SKM-1 (cell line): ENCODE results near the gene LIPH.
A peak's percentile ranks its signal among the peaks of the same experiment; 100 is the strongest.
"Not testable (repeated sequence)": the region's sequence is repeated elsewhere in the genome, so short reads cannot be mapped to it uniquely, and the experiment has no call there.

Experiments
- DNase-seq: peaks from one replicate; lab custom pipeline; 2025; ENCODE audit not compliant: unreplicated experiment; lab: John Stamatoyannopoulos, UW

The LIPH gene

DNA sequence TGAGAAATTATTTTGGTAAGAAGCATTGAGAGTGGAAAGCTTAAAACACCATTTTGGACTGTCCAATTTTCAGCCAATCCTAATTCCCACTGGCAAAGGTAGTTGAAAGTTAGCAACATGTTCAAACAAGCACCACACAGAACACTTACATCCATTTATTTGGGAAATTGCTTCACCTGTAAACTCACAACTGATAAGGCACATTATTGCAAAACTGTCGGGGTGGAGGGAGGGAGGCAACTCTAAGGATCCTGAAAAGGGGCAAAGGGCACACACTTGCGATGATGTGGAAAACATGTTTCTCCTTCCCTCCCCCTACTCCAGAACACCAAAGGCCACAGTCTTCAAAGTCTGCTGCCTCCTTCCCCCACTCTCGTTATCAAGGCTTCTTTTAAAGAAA, 62.9 kb downstream of the LIPH start:
- no peak for DNase-seq

DNA sequence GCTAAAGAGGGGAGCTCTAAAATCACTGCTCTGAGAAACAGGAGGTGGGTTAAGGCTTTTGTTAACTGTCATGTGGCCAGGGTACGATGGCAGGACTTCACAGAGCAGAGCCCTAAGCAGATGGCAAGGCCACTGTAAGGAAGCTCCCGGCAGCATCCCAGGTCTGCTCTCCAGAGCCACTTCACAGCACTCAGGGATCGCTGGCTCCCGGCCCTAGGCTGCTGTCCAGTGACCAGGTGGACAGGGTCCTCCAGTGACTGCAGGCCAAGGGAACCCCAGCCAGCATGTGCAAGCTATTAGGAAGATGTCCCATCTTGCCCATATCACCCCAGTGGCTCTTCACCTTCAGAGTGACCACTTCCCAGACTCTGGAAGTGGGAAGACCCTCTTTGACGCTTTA, 63.9 kb downstream of the LIPH start:
- no peak for DNase-seq

DNA sequence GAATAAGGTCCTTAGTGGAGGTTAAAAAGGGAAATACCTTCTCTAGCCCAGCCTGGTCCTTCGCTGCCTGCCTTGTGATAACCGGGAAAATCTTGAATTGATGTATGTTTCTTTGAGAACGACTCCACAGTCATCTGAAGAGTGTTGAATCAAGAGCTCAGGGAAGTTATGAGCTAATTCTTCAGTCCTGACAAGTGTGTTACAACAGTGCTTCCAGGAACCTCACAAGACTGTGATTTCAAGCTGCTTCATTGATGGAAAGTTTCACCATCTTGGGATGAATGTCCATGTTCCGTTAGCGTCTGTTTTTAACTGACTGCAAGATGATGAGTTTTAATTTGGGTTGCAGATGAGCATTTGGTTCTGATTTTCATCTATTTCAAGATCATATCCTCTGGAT, 66.0 kb downstream of the LIPH start:
- no peak for DNase-seq

DNA sequence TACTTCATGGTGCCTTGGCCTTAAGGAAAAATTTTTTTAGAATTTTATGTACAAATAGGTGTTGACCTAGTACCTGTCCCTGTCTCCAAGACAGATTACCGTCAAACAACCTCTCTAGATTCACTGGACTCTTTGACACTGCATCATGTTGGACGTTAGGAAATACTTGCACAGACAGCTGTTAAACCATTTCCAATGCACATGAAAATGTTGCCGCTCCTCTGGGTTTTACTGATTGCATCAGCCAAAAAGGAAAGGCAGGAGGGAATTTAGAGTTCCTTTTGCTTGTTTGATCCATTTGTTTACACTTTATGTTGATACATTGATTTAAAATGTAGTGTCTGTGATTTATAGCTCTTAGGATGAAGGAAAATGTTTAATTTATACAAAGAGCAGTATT, 68.1 kb downstream of the LIPH start:
- no peak for DNase-seq

DNA sequence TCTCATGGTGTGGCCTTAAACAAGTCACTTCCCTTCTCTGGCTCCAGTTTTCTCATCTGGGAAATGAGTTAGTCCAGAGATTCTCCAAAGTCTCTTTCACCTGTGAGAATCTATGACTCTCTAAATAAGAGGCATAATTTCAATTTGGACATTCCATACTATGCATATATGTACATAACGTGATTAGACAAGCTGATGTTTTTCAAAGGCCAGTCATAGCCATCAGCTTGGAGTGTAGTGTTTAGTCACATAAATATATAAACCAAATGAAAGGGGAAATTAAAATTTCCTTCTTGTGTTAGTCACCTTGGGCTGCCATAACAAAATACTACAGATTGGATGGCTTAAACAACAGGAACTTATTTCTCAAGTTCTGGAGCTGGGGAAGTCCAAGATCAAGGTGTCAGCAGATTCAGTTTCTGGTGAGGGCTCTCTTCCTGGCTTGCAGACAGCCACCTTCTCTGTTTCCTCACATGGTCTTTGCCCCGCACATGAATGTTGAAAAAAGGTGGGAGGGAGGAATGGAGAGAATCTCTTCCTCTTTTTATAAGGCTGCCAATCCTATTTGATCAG, 72.9 kb downstream of the LIPH start:
- DNase-seq: no peak

DNA sequence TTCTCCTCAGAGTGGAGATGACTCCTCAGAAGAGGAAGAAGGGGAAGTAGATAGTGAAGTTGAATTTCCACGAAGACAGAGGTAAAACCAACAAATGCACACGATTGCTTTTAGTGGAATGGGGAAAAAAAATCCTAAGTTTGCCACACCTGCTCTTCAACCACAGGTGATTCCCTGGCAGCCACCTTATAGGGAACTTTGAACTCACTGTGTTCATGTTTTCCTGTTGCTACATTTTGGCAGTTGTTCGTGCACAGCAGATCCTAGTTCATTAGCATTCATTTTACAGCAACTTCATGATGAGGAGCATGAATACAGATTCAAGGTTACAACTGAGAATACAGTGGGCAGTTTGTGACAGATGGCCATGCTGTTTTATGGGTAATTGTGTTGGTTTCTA, 75.1 kb downstream of the LIPH start:
- no peak for DNase-seq

DNA sequence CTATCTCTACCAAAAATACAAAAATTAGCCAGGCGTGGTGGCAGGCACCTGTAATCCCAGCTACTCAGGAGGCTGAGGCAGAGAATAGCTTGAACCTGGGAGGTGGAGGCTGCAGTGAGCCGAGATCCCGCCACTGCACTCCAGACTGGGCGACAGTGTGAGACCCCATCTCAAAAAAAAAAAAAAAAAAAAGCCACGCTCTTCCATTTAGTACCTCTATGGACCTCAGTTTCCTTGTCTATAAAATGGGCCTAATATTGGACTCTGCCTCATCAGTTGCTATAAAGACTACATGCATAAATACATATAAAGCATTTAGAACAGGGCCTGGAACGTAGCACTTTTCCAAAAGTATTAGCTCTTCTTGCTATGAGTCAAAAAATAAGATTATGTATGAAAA, 77.5 kb downstream of the LIPH start:
- DNase-seq: not testable (repeated sequence)

DNA sequence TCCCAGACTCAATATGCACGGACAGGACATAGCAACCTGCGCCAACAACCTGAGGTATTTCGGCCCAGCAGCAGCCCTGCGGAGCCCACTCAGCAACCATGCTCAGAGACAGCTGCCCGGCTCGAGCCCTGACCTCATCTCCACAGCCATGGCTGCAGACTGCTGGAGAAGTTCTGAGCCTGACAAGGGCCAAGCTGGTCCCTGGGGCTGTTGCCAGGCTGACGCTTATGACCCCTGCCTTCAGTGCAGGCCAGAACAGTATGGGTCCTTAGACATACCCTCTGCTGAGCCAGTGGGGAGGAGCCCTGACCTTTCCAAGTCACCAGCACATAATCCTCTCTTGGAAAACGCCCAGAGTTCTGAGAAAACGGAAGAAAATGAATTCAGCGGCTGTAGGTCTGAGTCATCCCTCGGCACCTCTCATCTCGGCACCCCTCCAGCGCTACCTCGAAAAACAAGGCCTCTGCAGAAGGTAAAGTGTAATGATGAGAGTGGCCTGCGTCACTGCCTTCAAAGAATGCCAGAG, 79.0 kb downstream of the LIPH start:
- DNase-seq: no peak

DNA sequence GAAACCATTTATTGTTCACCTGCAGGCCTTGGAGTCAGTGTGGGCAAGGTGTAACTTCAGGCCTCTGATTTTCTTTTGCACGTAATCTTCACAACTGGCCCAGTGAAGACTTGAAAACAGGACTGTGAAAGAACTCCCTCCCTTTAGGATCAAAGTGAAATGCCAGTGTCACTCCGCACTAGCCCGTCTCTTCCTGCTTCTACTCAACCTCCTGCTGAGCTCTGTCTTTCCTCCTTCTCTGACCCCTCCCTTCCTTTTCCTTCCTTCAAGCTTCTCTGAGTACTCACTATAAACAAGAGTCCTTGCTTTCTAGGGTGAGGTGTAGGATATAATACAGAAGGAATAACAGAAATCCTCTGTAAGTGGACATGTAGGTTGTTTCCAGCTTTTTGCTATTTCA, 82.1 kb downstream of the LIPH start:
- DNase-seq: no peak

DNA sequence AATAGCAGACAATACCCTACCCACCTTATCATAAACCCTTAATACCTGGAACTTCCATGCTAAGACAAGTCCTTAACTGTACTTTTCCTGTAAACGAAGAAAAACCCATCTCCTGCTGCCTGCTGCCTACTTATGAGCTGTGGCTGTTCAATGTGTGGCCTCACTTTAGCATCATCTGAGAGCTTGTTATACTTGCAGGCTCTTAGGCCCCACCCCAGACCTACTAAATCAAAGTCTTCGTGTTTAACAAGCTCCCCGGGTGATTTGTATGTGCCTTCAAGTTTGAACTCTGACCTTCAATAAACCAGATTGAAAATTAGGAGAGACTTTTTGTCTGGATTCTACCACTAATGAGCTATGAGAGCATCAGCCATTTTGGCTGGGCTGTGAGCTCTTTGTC, 82.8 kb downstream of the LIPH start:
- DNase-seq: no peak

DNA sequence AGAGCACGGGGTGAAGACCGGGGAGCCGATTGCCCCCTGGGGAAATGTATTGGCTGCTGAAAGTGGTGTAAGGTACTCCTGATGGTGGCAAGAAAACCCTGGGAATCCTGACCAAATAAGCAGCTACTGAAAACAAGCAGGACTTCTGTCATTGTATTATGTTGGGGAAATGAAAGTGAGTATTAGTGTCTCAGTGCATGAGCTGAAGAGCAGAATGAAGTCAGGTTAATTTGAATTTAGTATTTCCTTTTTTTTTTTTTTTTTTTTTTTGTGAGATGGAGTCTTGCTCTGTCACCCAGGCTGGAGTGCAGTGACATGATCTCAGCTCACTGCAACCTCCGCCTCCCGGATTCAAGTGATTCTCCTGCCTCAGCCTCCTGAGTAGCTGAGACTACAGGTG, 86.3 kb downstream of the LIPH start:
- DNase-seq: not testable (repeated sequence)

DNA sequence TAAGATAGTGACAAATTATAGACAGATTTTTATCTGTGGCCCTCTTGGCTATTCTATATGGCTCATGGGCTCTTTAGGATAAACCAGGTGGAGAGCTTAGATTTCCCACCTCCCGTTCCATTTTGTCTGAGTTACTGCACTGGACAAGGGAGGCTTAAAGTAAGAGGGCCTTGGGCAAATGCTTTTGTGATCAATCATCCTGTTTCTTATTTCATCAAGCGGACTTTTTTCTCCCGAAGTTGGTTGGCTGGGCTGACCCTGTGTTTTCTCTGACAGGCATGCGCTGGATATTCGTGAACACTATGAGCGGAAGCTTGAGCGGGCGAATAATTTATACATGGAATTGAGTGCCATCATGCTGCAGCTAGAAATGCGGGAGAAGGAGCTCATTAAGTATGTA, 86.9 kb downstream of the LIPH start:
- no peak for DNase-seq

DNA sequence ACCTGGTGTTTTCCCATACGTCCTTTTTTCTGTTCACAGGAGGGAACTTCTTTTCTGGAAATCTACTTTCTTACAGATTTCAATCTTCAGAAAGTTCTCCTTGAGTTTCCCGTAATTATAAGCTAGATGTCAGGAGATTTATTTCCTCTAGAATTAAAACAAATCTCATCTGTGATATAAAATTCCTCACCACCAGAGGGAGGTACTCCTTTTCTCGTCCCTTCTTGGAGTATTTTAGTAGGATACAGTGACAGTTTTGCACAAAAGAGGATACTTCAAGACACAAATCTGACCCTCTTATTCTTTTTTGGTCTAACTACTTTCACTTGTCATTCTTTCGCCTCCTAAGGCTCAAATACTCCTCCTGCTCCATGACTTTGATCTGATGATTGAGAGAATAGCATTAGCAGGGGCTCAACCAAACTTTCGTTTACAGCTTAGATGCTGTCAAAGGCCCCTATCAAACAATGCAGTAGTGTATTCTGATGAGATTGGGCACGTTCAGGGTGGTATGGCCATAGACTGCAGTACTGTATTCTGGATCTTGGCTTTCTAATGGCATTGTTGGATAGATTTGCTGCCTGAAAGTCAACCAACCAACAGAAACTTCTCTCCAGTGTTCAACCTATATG, 91.6 kb downstream of the LIPH start:
- peak; percentile 5 for DNase-seq

DNA sequence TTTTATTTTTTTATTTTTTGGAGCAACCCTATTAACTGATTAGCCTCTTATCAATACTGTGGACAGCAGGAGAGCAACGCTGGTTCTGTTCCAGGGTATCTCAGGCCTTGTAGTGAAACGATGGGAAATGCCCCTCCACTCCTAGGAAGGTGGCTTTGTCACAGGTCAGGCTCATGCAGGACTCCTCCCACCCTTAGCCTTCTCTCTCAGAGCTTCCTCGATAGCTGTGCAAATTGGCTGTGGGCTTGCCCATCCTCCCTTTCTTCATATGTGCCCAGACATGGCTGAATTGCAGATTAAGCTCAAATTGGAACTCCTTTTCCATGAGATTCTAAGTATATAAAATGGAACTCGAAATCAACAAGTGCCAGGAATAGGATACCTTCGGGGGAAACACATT, 92.1 kb downstream of the LIPH start:
- DNase-seq: no peak

DNA sequence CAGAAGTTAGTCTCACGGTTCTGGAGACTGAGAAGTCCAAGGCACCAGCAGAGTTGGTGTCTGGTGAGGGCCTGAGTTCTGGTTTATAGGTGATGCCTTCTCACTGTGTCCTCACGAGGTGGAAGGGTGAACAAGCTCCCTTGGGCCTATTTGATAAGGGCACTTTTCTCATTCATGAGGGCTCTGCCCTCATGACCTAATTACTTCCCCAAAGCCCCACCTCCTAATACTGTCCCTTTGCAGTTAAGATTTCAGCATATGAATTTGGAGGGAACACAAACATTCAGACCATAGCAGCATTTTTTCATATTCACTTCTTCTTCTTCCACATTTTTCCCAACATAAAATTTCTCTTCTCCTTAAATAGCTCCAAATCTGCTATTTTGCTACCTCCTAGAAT, 95.0 kb downstream of the LIPH start:
- no peak for DNase-seq
